Neural crest cell (in vitro differentiated cells): ENCODE results near the gene TSSK3. TPM values are rescaled to one million over a fixed set of nuclear protein-coding genes. Genes with fewer than 3 reads are reported as not detected.
"Not testable (repeated sequence)": the region's sequence is repeated elsewhere in the genome, so short reads cannot be mapped to it uniquely, and the experiment has no call there.

Source experiments
- DNase-seq: peaks from one replicate; pipeline ENCODE4 v3.0.0; 2021; ENCODE audit warnings: low read depth, mixed read lengths, low spot score
- H3K27ac Mint-ChIP-seq: one replicate; pipeline ENCODE4 v1.8.0; 2021; ENCODE audit warnings: mild to moderate bottlenecking, mixed read lengths; ENCODE audit not compliant: unreplicated experiment
- H3K27me3 Mint-ChIP-seq: 2 replicates; pipeline ENCODE4 v1.8.0; 2021; ENCODE audit warnings: low read depth, mild to moderate bottlenecking, mixed read lengths
- H3K36me3 Mint-ChIP-seq: 2 replicates; pipeline ENCODE4 v1.8.0; 2021; ENCODE audit warnings: low read depth, mild to moderate bottlenecking, mixed read lengths
- H3K4me1 Mint-ChIP-seq: 2 replicates; pipeline ENCODE4 v1.8.0; 2021; ENCODE audit warnings: mixed read lengths
- H3K4me3 Mint-ChIP-seq: one replicate; pipeline ENCODE4 v1.8.0; 2021; ENCODE audit warnings: mild to moderate bottlenecking, mixed read lengths
- H3K9me3 Mint-ChIP-seq: 2 replicates; pipeline ENCODE4 v1.8.0; 2021; ENCODE audit warnings: mixed read lengths
- CTCF ChIP-seq: fragments of 200-600 bp; sonication (generic); conservative IDR thresholded peaks from 2 replicates; pipeline ENCODE4 v1.5.0; 2021; ENCODE audit warnings: antibody characterized with exemption, mild to moderate bottlenecking
- total RNA-seq: library from RNA; stranded (reverse); gene quantifications from 2 replicates; pipeline ENCODE4 v1.2.1, GENCODE V29; 2021

Gene TSSK3
- total RNA-seq, 1 donor from 2014 or later: 2.2 TPM

GRCh38 chr1:32353886-32354570, 8.3 kb upstream of the TSSK3 start:
- no peak for TF ChIP-seq CTCF
- peaks cover 5% of the 10 kb centered on the region for H3K36me3 Mint-ChIP-seq
- DNase-seq: no peak
- H3K27ac Mint-ChIP-seq: peak overlapping the region; percentile 77
- H3K4me3 Mint-ChIP-seq: peak overlapping the region; percentile 83
- peaks cover 54% of the 10 kb centered on the region for H3K4me1 Mint-ChIP-seq
- H3K9me3 Mint-ChIP-seq: peaks cover 4% of the 10 kb centered on the region
- H3K27me3 Mint-ChIP-seq: peaks cover 4% of the 10 kb centered on the region

- not testable (repeated sequence) for H3K36me3 Mint-ChIP-seq, DNase-seq, H3K9me3 Mint-ChIP-seq, H3K4me3 Mint-ChIP-seq, H3K27me3 Mint-ChIP-seq
- H3K4me1 Mint-ChIP-seq: peaks cover 49% of the 10 kb centered on the region
- peak overlapping the region; percentile 1 for H3K27ac Mint-ChIP-seq
These were observed 6.6 kb upstream of the TSSK3 start for GRCh38 chr1:32355778-32356177.

- H3K9me3 Mint-ChIP-seq: no peaks in the 10 kb centered on the region
- peaks cover 3% of the 10 kb centered on the region for H3K27me3 Mint-ChIP-seq
- H3K36me3 Mint-ChIP-seq: no peaks in the 10 kb centered on the region
- no peak for DNase-seq
- TF ChIP-seq CTCF: no peak
- no peak overlapping the region for H3K27ac Mint-ChIP-seq
- H3K4me1 Mint-ChIP-seq: peaks cover 53% of the 10 kb centered on the region
- peak overlapping the region; percentile 19 for H3K4me3 Mint-ChIP-seq
These were observed 5.9 kb upstream of the TSSK3 start for GRCh38 chr1:32356478-32356877.

GRCh38 chr1:32357614-32358013, 4.7 kb upstream of the TSSK3 start:
- Mint-ChIP-seq H3K27ac (no peak overlapping the region), H3K27me3 (peaks cover 3% of the 10 kb centered on the region), H3K36me3 (peaks cover 3% of the 10 kb centered on the region), H3K9me3 (no peaks in the 10 kb centered on the region), H3K4me1 (peaks cover 51% of the 10 kb centered on the region), H3K4me3 (peak overlapping the region; percentile 50)
- no peak for DNase-seq
- no peak for TF ChIP-seq CTCF

GRCh38 chr1:32358435-32358834, 3.9 kb upstream of the TSSK3 start:
- no peak for DNase-seq
- H3K4me1 Mint-ChIP-seq: peaks cover 45% of the 10 kb centered on the region
- no peak overlapping the region for H3K27ac Mint-ChIP-seq
- H3K9me3 Mint-ChIP-seq: no peaks in the 10 kb centered on the region
- peaks cover 3% of the 10 kb centered on the region for H3K36me3 Mint-ChIP-seq
- TF ChIP-seq CTCF: no peak
- no peak overlapping the region for H3K4me3 Mint-ChIP-seq
- peaks cover 3% of the 10 kb centered on the region for H3K27me3 Mint-ChIP-seq

GRCh38 chr1:32361308-32361673, 1.0 kb upstream of the TSSK3 start:
- H3K27me3 Mint-ChIP-seq: peaks cover 3% of the 10 kb centered on the region
- TF ChIP-seq CTCF: no peak
- DNase-seq: no peak
- H3K36me3 Mint-ChIP-seq: peaks cover 9% of the 10 kb centered on the region
- H3K4me1 Mint-ChIP-seq: peaks cover 31% of the 10 kb centered on the region
- H3K4me3 Mint-ChIP-seq: no peak overlapping the region
- H3K27ac Mint-ChIP-seq: no peak overlapping the region
- H3K9me3 Mint-ChIP-seq: no peaks in the 10 kb centered on the region
